GM12865 (cell line): ENCODE results near the gene ALDH7A1.
A peak's percentile ranks its signal among the peaks of the same experiment; 100 is the strongest.

Experiments
- DNase-seq: peaks from one replicate; pipeline ENCODE4 v3.0.0; 2010; ENCODE audit warnings: low read depth
- H3K4me3 ChIP-seq: 2 replicates; pipeline ENCODE4 v1.5.1; 2011; ENCODE audit warnings: mild to moderate bottlenecking, low read depth, low read length, control low read depth
- CTCF ChIP-seq: IDR thresholded peaks from 2 replicates; pipeline ENCODE4 v1.5.1; 2011; ENCODE audit warnings: low read length, control low read depth, low read depth, inconsistent platforms; ENCODE audit not compliant: insufficient read depth; ENCODE audit errors: missing control alignments

Gene ALDH7A1

GRCh38 chr5:126552614-126553013 lies 42.4 kb downstream of the ALDH7A1 start:
- TF ChIP-seq CTCF: no peak
- no peak overlapping the region for H3K4me3 ChIP-seq
- DNase-seq: no peak

- DNase-seq: peak; percentile 75
- no peak overlapping the region for H3K4me3 ChIP-seq
- TF ChIP-seq CTCF: peak; percentile 80
Observed at GRCh38 chr5:126544087-126544740, 50.8 kb downstream of the ALDH7A1 start.

GRCh38 chr5:126543660-126544059 lies 51.4 kb downstream of the ALDH7A1 start:
- no peak for DNase-seq
- TF ChIP-seq CTCF: no peak

GRCh38 chr5:126543009-126543408 lies 52.0 kb downstream of the ALDH7A1 start:
- TF ChIP-seq CTCF: no peak
- no peak for DNase-seq
- H3K4me3 ChIP-seq: no peak overlapping the region

More at GRCh38 chr5:126543660-126544059, 51.4 kb downstream of the ALDH7A1 start:
- no peak overlapping the region for H3K4me3 ChIP-seq

GRCh38 chr5:126542441-126542840 lies 52.6 kb downstream of the ALDH7A1 start:
- peak; percentile 27 for DNase-seq
- TF ChIP-seq CTCF: no peak
- no peak overlapping the region for H3K4me3 ChIP-seq

GRCh38 chr5:126540631-126541030 lies 54.4 kb downstream of the ALDH7A1 start:
- H3K4me3 ChIP-seq: no peak overlapping the region
- no peak for DNase-seq
- TF ChIP-seq CTCF: no peak

GRCh38 chr5:126538579-126538978 lies 56.4 kb downstream of the ALDH7A1 start:
- H3K4me3 ChIP-seq: no peak overlapping the region
- no peak for DNase-seq
- TF ChIP-seq CTCF: no peak
